GM18951 (cell line): ENCODE data around the gene RHOXF2B.
"Not testable (repeated sequence)": the region's sequence is repeated elsewhere in the genome, so short reads cannot be mapped to it uniquely, and the experiment has no call there.

Experiments
- POLR2A ChIP-seq: IDR thresholded peaks from 4 replicates; pipeline ENCODE4 v1.6.1; 2011; ENCODE audit warnings: mild to moderate bottlenecking; ENCODE audit not compliant: insufficient read length, insufficient read depth; ENCODE audit errors: extremely low read depth
- in situ Hi-C: fragments of 300-500 bp; cut with MboI; formaldehyde crosslinking; loops from one replicate; pipeline ENCODE4 v1.12.0; 2022; ENCODE audit warnings: low sequenced_read_pairs, mixed read lengths, inconsistent platforms; ENCODE audit not compliant: unreplicated experiment

The RHOXF2B gene

GRCh38 chrX:120036704-120037103, 40.8 kb downstream of the RHOXF2B start:
- in situ Hi-C loops: no loop called here
- TF ChIP-seq POLR2A: no peak

- in situ Hi-C loops: not testable (repeated sequence)
These were observed 41.8 kb downstream of the RHOXF2B start for GRCh38 chrX:120035522-120036309.

- TF ChIP-seq POLR2A: no peak
- in situ Hi-C loops: no loop called here
These were observed 48.1 kb downstream of the RHOXF2B start for GRCh38 chrX:120029354-120029753.

- TF ChIP-seq POLR2A: no peak
- in situ Hi-C loops: no loop called here
These were observed 54.2 kb downstream of the RHOXF2B start for GRCh38 chrX:120023259-120023658.

GRCh38 chrX:120022763-120023162, 54.7 kb downstream of the RHOXF2B start:
- in situ Hi-C loops: no loop called here
- TF ChIP-seq POLR2A: no peak
